Measurements from ENCODE around the gene LRCH2. TPM values are rescaled to one million over a fixed set of nuclear protein-coding genes. Genes with fewer than 3 reads are reported as not detected.

LRCH2 gene, protein sequence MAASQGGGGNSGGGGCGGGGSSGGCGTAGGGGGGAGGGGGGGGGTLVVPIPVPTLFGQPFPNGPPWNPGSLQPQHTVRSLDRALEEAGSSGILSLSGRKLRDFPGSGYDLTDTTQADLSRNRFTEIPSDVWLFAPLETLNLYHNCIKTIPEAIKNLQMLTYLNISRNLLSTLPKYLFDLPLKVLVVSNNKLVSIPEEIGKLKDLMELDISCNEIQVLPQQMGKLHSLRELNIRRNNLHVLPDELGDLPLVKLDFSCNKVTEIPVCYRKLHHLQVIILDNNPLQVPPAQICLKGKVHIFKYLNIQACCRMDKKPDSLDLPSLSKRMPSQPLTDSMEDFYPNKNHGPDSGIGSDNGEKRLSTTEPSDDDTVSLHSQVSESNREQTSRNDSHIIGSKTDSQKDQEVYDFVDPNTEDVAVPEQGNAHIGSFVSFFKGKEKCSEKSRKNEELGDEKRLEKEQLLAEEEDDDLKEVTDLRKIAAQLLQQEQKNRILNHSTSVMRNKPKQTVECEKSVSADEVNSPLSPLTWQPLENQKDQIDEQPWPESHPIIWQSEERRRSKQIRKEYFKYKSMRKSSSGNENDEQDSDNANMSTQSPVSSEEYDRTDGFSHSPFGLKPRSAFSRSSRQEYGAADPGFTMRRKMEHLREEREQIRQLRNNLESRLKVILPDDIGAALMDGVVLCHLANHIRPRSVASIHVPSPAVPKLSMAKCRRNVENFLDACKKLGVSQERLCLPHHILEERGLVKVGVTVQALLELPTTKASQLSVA
- total RNA-seq (2021): 6.3 and 6.6 TPM in 2 replicates
- long read RNA-seq, partial matches to known transcripts: 1 of 3 reads
- long read RNA-seq, other reads (novel, unspliced or antisense): 2 of 3 reads

DNA sequence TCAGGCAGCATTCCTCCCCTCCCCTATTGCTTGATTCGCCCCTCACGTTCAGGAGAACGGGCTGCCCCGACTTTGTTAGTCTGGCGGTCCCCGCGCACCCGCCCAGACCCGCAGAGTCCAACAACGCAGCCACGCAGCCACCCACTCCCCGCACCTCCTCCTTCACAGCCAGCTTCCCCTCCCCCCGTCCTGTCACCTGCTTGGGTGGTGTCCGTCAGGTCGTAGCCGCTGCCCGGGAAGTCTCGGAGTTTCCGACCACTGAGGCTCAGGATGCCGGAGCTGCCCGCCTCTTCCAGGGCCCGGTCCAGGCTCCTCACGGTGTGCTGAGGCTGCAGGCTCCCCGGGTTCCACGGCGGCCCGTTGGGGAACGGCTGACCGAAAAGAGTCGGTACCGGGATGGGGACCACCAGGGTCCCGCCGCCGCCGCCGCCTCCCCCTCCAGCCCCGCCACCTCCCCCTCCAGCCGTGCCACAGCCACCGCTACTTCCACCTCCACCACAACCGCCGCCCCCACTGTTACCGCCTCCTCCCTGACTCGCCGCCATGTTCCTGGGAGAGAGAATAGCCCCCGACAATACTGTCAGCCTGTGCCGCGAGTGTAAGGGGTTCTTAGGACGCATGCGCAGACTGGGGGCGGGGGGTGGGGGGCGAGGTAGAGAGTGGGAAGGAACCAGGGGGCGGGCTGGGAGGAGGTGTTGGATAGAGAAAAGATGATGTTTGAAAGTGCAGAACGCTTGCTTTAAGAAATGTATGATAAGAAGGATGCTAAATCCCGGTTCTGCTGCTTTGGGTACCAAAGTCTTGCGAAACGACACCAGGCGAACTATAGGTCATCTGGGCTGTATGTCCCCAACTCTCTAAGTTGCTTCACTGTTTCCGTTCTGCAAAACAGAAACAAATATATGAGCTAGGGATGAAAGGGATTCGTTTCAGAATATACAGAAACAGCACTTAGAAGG lies at the start of gene LRCH2:
Gene LRCH2 (minus strand): TSS at position 600 of the 959 bp plus-strand sequence. CDS start 55 bp downstream, at position 545.
- no peak within 1 kb of the TSS for H4K5ac ChIP-seq (ENCODE audit: insufficient read length, low read depth, low read length)
- no peak within 1 kb of the TSS for H2BK5ac ChIP-seq (ENCODE audit: insufficient read length, low read length)
- WGBS (ENCODE audit: extremely low coverage, insufficient read length, low lambda C conversion rate): no CpG with 5 or more reads among the region's 59 CpGs
- H2BK120ac ChIP-seq (ENCODE audit: low read depth, low read length, poor library complexity, severe bottlenecking): no peak within 1 kb of the TSS
- no peaks in the 10 kb centered on the region for H3K9me3 ChIP-seq (ENCODE audit: control insufficient read depth, low read depth, low read length)
- Mint-ChIP-seq H3K27me3 (ENCODE audit: low read depth) (peaks cover 36% of the 10 kb centered on the region), H3K27ac (peak within 1 kb of the TSS in 1 of 3 experiments; percentile 52; a peak in 1 of 7 replicates), H3K9me3 (no peaks in the 10 kb centered on the region), H3K4me1 (peaks cover 37 to 53% of the 10 kb centered on the region in 2 experiments), H3K4me3 (peak within 1 kb of the TSS; percentile 90 to 97), H3K36me3 (ENCODE audit: insufficient read depth in 1 of 3, low read depth in 3 of 3) (no peaks in the 10 kb centered on the region)
- peak within 1 kb of the TSS; percentile 86 for H2AFZ ChIP-seq (ENCODE audit: low read length)
- no peak within 1 kb of the TSS for H2BK15ac ChIP-seq (ENCODE audit: low read depth, low read length)
- H3K23ac ChIP-seq (ENCODE audit: insufficient read length, low read depth, low read length): no peak within 1 kb of the TSS
- no peaks in the 10 kb centered on the region for H3K79me1 ChIP-seq (ENCODE audit: insufficient read depth, low read depth, low read length, poor library complexity, severe bottlenecking)
- no peak within 1 kb of the TSS for H4K8ac ChIP-seq (replicated peaks; ENCODE audit: insufficient read length, low read depth, low read length)
- H3K4ac ChIP-seq (ENCODE audit: low read depth, low read length): no peak within 1 kb of the TSS
- peak within 1 kb of the TSS; percentile 38 for H3K9ac ChIP-seq (ENCODE audit: extremely low read depth, insufficient read length, low read length)
- H3K27me3 ChIP-seq (ENCODE audit: insufficient read depth, low read length): no peaks in the 10 kb centered on the region; the same call in 1 of the 2 replicates
- H4K20me1 ChIP-seq (ENCODE audit: control insufficient read depth, insufficient read depth, insufficient read length): no peaks in the 10 kb centered on the region
- no peaks in the 10 kb centered on the region for H3K79me2 ChIP-seq (ENCODE audit: insufficient read depth, low read length)
- peak; percentile 69 for DNase-seq
- H2BK20ac ChIP-seq (ENCODE audit: low read depth, low read length, poor library complexity, severe bottlenecking): no peak within 1 kb of the TSS
- no peak within 1 kb of the TSS for H3K14ac ChIP-seq (ENCODE audit: insufficient read depth, low read length)
- TF ChIP-seq, protein P1, sequence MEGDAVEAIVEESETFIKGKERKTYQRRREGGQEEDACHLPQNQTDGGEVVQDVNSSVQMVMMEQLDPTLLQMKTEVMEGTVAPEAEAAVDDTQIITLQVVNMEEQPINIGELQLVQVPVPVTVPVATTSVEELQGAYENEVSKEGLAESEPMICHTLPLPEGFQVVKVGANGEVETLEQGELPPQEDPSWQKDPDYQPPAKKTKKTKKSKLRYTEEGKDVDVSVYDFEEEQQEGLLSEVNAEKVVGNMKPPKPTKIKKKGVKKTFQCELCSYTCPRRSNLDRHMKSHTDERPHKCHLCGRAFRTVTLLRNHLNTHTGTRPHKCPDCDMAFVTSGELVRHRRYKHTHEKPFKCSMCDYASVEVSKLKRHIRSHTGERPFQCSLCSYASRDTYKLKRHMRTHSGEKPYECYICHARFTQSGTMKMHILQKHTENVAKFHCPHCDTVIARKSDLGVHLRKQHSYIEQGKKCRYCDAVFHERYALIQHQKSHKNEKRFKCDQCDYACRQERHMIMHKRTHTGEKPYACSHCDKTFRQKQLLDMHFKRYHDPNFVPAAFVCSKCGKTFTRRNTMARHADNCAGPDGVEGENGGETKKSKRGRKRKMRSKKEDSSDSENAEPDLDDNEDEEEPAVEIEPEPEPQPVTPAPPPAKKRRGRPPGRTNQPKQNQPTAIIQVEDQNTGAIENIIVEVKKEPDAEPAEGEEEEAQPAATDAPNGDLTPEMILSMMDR (conservative IDR thresholded peaks at IDR 0.05): no peak
- H3T11ph ChIP-seq (ENCODE audit: low read length): no peak within 1 kb of the TSS
- H3K23me2 ChIP-seq (ENCODE audit: insufficient read length, low read depth, low read length, poor library complexity, severe bottlenecking): peaks cover 5% of the 10 kb centered on the region
- peak within 1 kb of the TSS; percentile 62 for H3K4me2 ChIP-seq (ENCODE audit: insufficient read depth, insufficient read length, low read length)
- H3K56ac ChIP-seq (ENCODE audit: insufficient read length, low read depth, low read length): no peak within 1 kb of the TSS
- H3K27ac ChIP-seq (ENCODE audit: insufficient read length, low read depth, low read length): no peak within 1 kb of the TSS
- H3K18ac ChIP-seq (ENCODE audit: insufficient read length, low read depth, low read length): no peak within 1 kb of the TSS
- no peak within 1 kb of the TSS for H2AK5ac ChIP-seq (ENCODE audit: insufficient read length, low read length)
- H4K91ac ChIP-seq (ENCODE audit: insufficient read length, low read depth, low read length): no peak within 1 kb of the TSS
- peaks cover 2% of the 10 kb centered on the region; the same call in 1 of the 2 replicates for H3K4me1 ChIP-seq (ENCODE audit: insufficient read depth, low read length)
- no peak within 1 kb of the TSS for H2BK12ac ChIP-seq (ENCODE audit: insufficient read length, low read depth, low read length)

Measured in H9 (cell line).